PC-9 (cell line): Measurements from ENCODE around the gene LAMA3. TPM values are rescaled to one million over a fixed set of nuclear protein-coding genes. Genes with fewer than 3 reads are reported as not detected.

Source experiments
- BruUV-seq: library from RNA; stranded (reverse); fragments of 400-500 nt; replicated peaks from 2 replicates; lab custom pipeline; 2021; lab: Mats Ljungman, UMichigan
- CTCF ChIA-PET: fragments of 300-600 bp; sonication (Branson Sonifier 250); formaldehyde crosslinking; loops from one replicate; lab custom pipeline; 2022; ENCODE audit warnings: antibody characterized with exemption; lab: Charles Lee
- POLR2A ChIA-PET: fragments of 300-600 bp; sonication (Branson Sonifier 250); formaldehyde crosslinking; loops from one replicate; lab custom pipeline; 2022; ENCODE audit warnings: antibody characterized with exemption; ENCODE audit not compliant: unreplicated experiment; lab: Charles Lee
- DNase-seq, 2 experiments: peaks; one replicate each; pipeline versions ENCODE4 v3.0.0 to v3.0.0-alpha.2; 2015 to 2022; ENCODE audit warnings: mixed read lengths in 1 of 2
- H2AFZ ChIP-seq: fragments of 200-600 bp; sonication (generic); 2 replicates; pipeline ENCODE4 v1.8.1; 2017; ENCODE audit warnings: antibody characterized with exemption
- H3F3A ChIP-seq: fragments of 200-600 bp; sonication (generic); 2 replicates; pipeline ENCODE4 v1.8.1; 2017; ENCODE audit warnings: antibody characterized with exemption, mild to moderate bottlenecking, low read depth; ENCODE audit not compliant: insufficient read depth
- H3K27ac ChIP-seq: fragments of 200-600 bp; sonication (generic); 2 replicates; pipeline ENCODE4 v1.6.1; 2016; ENCODE audit warnings: mixed run types
- H3K27me3 ChIP-seq: fragments of 200-600 bp; sonication (generic); 2 replicates; pipeline ENCODE4 v1.6.1; 2016; ENCODE audit warnings: low read depth, mixed run types; ENCODE audit not compliant: insufficient read depth
- H3K36me3 ChIP-seq: fragments of 200-600 bp; sonication (generic); 2 replicates; pipeline ENCODE4 v1.6.1; 2016; ENCODE audit warnings: low read depth, mixed run types
- H3K4me1 ChIP-seq: fragments of 200-600 bp; sonication (generic); replicated peaks from 2 replicates; pipeline ENCODE4 v1.6.1; 2016; ENCODE audit warnings: mixed run types; ENCODE audit not compliant: insufficient read depth
- H3K4me2 ChIP-seq: fragments of 200-600 bp; sonication (generic); 2 replicates; pipeline ENCODE4 v1.6.1; 2017; ENCODE audit warnings: mixed run types
- H3K4me3 ChIP-seq: fragments of 200-600 bp; sonication (generic); 2 replicates; pipeline ENCODE4 v1.6.1; 2016; ENCODE audit warnings: mixed run types
- H3K79me2 ChIP-seq: fragments of 200-600 bp; sonication (generic); 2 replicates; pipeline ENCODE4 v1.6.1; 2017; ENCODE audit warnings: low read depth, mixed run types
- H3K9me2 ChIP-seq: fragments of 200-600 bp; sonication (generic); 2 replicates; pipeline ENCODE4 v1.8.1; 2017; ENCODE audit warnings: mild to moderate bottlenecking; ENCODE audit not compliant: insufficient read depth
- H3K9me3 ChIP-seq: fragments of 200-600 bp; sonication (generic); 2 replicates; pipeline ENCODE4 v1.8.1; 2016; ENCODE audit warnings: low read depth; ENCODE audit not compliant: insufficient read depth
- H4K20me1 ChIP-seq: fragments of 200-600 bp; sonication (generic); 2 replicates; pipeline ENCODE4 v1.8.1; 2017; ENCODE audit not compliant: insufficient read depth
- EZH2 ChIP-seq: fragments of 200-600 bp; sonication (generic); IDR thresholded peaks from 2 replicates; pipeline ENCODE4 v1.8.0; 2017; ENCODE audit warnings: antibody characterized with exemption, low read depth
- intact Hi-C: fragments of 100-400 bp; cut with micrococcal nuclease; formaldehyde crosslinking; loops from one replicate; pipeline ENCODE4 v1.10.0; 2022; ENCODE audit not compliant: unreplicated experiment
- total RNA-seq: library from RNA; stranded (reverse); gene quantifications from 2 replicates; pipeline ENCODE4 v1.2.3, GENCODE V29; 2021
- TF ChIP-seq, protein P1 (sequence below): fragments of 200-600 bp; sonication (generic); conservative IDR thresholded peaks from 2 replicates; pipeline ENCODE4 v1.6.1; 2017; ENCODE audit warnings: mixed run types, antibody characterized with exemption, mild to moderate bottlenecking, moderate library complexity

The LAMA3 gene
- total RNA-seq, 1 experiment from 2014 or later: 44.4 TPM

DNA sequence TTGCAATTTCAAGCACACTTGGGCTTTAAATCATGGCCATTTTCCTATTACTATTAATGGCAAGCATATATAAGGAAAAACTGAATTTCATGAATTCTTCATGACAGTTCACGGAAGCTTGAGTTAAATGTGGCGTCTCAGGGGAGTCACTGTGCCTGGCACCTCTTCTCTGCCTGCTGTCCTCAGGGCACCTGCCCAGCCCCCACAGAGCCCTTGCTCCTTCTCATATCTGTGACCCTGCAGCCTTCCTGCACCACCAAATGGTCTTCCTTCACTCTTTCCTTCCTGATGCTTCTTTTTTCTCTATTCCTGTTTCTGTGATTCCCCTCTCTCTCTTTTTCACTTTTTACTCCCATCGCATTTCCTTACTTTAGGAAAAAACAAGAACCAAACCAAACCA is 35.4 kb downstream of the LAMA3 start:
- peaks cover 11% of the 10 kb centered on the region for H3K9me3 ChIP-seq
- H3K4me2 ChIP-seq: no peak overlapping the region
- no peaks in the 10 kb centered on the region for H4K20me1 ChIP-seq
- no peaks in the 10 kb centered on the region for H3K9me2 ChIP-seq
- no peaks in the 10 kb centered on the region for H3K79me2 ChIP-seq
- no peak overlapping the region for H2AFZ ChIP-seq
- BruUV-seq: no TSS peak
- peaks cover 8% of the 10 kb centered on the region; the same call in 1 of the 2 replicates for H3F3A ChIP-seq
- H3K27ac ChIP-seq: no peak overlapping the region
- intact Hi-C loops: no loop called here
- POLR2A ChIA-PET: no interaction called here
- no peak overlapping the region for H3K4me3 ChIP-seq
- no peak for DNase-seq
- H3K27me3 ChIP-seq: no peaks in the 10 kb centered on the region
- H3K4me1 ChIP-seq: peaks cover 6% of the 10 kb centered on the region; the same call in 1 of the 2 replicates
- no peak for TF ChIP-seq EZH2
- TF ChIP-seq, protein P1, sequence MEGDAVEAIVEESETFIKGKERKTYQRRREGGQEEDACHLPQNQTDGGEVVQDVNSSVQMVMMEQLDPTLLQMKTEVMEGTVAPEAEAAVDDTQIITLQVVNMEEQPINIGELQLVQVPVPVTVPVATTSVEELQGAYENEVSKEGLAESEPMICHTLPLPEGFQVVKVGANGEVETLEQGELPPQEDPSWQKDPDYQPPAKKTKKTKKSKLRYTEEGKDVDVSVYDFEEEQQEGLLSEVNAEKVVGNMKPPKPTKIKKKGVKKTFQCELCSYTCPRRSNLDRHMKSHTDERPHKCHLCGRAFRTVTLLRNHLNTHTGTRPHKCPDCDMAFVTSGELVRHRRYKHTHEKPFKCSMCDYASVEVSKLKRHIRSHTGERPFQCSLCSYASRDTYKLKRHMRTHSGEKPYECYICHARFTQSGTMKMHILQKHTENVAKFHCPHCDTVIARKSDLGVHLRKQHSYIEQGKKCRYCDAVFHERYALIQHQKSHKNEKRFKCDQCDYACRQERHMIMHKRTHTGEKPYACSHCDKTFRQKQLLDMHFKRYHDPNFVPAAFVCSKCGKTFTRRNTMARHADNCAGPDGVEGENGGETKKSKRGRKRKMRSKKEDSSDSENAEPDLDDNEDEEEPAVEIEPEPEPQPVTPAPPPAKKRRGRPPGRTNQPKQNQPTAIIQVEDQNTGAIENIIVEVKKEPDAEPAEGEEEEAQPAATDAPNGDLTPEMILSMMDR: no peak
- H3K36me3 ChIP-seq: no peaks in the 10 kb centered on the region
- CTCF ChIA-PET: no interaction called here

DNA sequence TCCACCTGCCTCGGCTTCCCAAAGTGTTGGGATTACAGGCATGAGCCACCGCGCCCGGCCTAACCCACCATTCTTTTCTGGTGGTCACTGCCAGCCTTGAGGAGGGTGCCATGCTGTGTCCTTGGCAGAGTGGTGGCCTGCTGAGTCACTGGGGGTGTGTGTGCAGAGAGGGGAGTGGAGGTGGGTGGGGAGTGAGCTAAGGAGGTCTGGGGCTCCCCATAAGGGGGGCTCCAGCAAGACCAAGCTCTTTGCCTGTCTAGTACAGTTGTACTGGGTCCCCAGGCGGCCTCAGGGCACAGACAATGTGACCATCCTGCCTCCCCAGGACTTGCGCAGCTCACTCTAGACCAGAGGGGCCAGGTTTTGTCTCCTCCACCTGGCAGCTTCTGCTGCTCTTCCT is 36.1 kb downstream of the LAMA3 start:
- H3K27ac ChIP-seq: no peak overlapping the region
- H3K4me2 ChIP-seq: no peak overlapping the region

DNA sequence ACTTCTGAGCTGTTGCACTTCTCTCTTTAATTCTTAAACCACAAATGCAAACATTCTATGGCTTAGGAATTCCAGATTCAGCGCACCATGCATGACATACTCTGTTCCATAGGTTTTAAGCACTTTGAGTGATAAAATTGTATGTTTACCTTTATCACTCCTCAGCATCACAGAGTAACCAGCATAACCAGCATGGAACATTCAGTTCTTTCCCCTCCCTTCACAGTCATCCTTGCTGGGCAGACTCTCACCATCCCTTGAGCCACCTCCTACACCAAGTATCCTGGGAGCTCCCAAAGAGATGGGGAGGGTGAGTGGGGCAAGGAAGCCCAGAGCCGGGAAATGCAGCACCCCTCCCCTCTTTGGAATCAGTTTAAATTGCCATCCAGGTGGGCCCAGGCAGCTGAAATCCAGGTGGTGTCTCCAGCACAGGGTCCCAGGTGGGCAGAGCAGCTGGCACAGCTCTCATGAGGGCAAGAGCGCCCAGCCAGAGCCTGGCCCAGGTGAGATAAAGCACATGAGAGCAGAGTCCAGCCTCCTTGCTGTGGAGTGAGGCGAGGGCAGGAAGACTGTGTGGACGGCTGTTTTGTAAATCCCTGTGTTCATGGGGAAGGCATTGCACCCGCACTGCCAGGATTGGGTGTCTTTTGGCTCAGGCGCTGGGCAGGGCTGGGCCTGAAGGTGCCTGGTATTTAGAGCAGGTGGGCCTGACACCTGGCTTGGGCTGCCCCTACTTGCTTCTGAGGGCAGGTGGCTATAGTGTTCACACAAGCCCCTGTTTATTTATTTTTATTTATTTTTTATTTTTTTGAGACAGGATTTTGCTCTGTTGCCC is 36.8 kb downstream of the LAMA3 start:
- no TSS peak for BruUV-seq
- H4K20me1 ChIP-seq: no peaks in the 10 kb centered on the region
- H3K9me2 ChIP-seq: no peaks in the 10 kb centered on the region
- DNase-seq: no peak
- POLR2A ChIA-PET: no interaction called here
- H3F3A ChIP-seq: no peaks in the 10 kb centered on the region
- H3K27ac ChIP-seq: no peak overlapping the region
- no peaks in the 10 kb centered on the region for H3K79me2 ChIP-seq
- CTCF ChIA-PET: no interaction called here
- H3K9me3 ChIP-seq: peaks cover 7% of the 10 kb centered on the region; the same call in 1 of the 2 replicates
- TF ChIP-seq, protein P1: no peak
- TF ChIP-seq EZH2: no peak
- no peaks in the 10 kb centered on the region for H3K4me1 ChIP-seq
- no peaks in the 10 kb centered on the region for H3K36me3 ChIP-seq
- intact Hi-C loops: no loop called here
- H3K4me3 ChIP-seq: no peak overlapping the region
- no peak overlapping the region for H3K4me2 ChIP-seq
- H2AFZ ChIP-seq: no peak overlapping the region
- H3K27me3 ChIP-seq: no peaks in the 10 kb centered on the region

More for the DNA sequence above, 36.1 kb downstream of the LAMA3 start:
- H3K9me2 ChIP-seq: no peaks in the 10 kb centered on the region
- intact Hi-C loops: no loop called here
- H3K4me3 ChIP-seq: no peak overlapping the region
- H3F3A ChIP-seq: peaks cover 1% of the 10 kb centered on the region; the same call in 1 of the 2 replicates
- DNase-seq: no peak
- ChIA-PET CTCF (no interaction called here), POLR2A (no interaction called here)
- no peak for TF ChIP-seq EZH2
- TF ChIP-seq, protein P1: no peak
- H3K9me3 ChIP-seq: peaks cover 7% of the 10 kb centered on the region; the same call in 1 of the 2 replicates
- no peaks in the 10 kb centered on the region for H4K20me1 ChIP-seq
- no peaks in the 10 kb centered on the region for H3K79me2 ChIP-seq
- H3K4me1 ChIP-seq: no peaks in the 10 kb centered on the region
- H3K36me3 ChIP-seq: no peaks in the 10 kb centered on the region
- no TSS peak for BruUV-seq
- H2AFZ ChIP-seq: no peak overlapping the region
- H3K27me3 ChIP-seq: no peaks in the 10 kb centered on the region
